Activated CD4-positive, CD25-positive, alpha-beta regulatory T cell treated with anti-CD3 and anti-CD28 coated beads, Interleukin-2, amount 50 U/mL, for 24 hours (primary cell): ENCODE results near the gene OR13G1.
"Not testable (repeated sequence)": the region's sequence is repeated elsewhere in the genome, so short reads cannot be mapped to it uniquely, and the experiment has no call there.

Experiments
- ATAC-seq, 2 donors: fragments of 150-1000 bp; cut with Tn5 transposase; one replicate each; pipeline ENCODE4 v1.10.0; 2021; ENCODE audit warnings: mild to moderate bottlenecking in 1 of 2, moderate library complexity in 1 of 2

OR13G1 gene, protein sequence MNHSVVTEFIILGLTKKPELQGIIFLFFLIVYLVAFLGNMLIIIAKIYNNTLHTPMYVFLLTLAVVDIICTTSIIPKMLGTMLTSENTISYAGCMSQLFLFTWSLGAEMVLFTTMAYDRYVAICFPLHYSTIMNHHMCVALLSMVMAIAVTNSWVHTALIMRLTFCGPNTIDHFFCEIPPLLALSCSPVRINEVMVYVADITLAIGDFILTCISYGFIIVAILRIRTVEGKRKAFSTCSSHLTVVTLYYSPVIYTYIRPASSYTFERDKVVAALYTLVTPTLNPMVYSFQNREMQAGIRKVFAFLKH

DNA sequence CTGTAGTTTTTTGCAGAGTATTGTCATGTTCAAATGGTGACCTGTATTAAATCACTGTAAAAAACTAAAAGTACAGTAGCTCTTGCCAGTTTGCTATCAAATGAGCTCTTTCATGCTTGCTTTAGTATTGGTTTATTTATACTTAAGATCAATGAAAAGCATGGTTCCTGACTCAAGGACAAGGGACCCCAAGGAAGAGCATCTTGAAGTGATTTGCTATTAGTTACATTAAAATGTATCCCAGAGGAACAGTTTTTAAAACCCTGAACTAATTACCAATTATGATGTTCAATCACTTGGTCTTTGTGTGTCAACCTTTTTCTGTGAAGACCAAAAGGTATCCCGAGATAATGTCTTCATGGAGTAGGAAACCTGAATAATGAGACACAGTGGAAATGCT is at the start of gene OR13G1:
Gene OR13G1 (minus strand): TSS at position 101 of the 400 bp plus-strand sequence. CDS start 6,698 bp downstream, outside the sequence.
- no peak for ATAC-seq

- no peak for ATAC-seq
Measured at GRCh38 chr1:247721222-247721621, 41.7 kb upstream of the OR13G1 start.

GRCh38 chr1:247716546-247716945 is 37.0 kb upstream of the OR13G1 start, which contains the start of gene OR6F1:
Gene OR6F1, minus strand, starts transcription at chr1:247716646. Its CDS starts 3,891 bp downstream, at chr1:247712755.
- ATAC-seq, result no peak

- ATAC-seq, result no peak
Measured at GRCh38 chr1:247713753-247714152, 34.2 kb upstream of the OR13G1 start.

- not testable (repeated sequence) for ATAC-seq
Measured at GRCh38 chr1:247710681-247711080, 31.1 kb upstream of the OR13G1 start.

- no peak for ATAC-seq
Measured at GRCh38 chr1:247701338-247701737, 21.8 kb upstream of the OR13G1 start.

GRCh38 chr1:247681288-247681897 is 1.9 kb upstream of the OR13G1 start:
- ATAC-seq, result no peak

DNA sequence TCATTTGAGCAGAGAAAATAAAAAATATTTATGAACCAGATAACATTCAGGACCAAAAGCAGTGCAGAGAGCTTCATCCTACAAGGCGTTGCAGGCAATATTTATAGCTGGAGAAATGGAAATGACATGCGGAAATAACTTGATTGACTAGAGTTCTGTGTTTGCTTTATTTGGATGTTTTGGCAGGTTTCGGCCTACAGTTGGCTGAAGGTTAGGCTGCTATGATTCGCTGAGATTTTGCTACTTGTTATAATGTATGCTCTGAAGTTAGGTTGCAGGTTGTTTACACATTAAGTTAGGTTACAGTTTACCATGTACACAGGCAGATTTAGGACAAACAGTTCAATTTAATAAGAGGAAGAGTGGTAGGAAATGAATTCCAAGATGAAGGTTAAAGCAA is 632 bp upstream of the OR13G1 start:
- no peak for ATAC-seq

- ATAC-seq, result no peak
Measured at GRCh38 chr1:247669225-247669624, 10.3 kb downstream of the OR13G1 start.

GRCh38 chr1:247656221-247656875 is 23.2 kb downstream of the OR13G1 start:
- no peak for ATAC-seq

DNA sequence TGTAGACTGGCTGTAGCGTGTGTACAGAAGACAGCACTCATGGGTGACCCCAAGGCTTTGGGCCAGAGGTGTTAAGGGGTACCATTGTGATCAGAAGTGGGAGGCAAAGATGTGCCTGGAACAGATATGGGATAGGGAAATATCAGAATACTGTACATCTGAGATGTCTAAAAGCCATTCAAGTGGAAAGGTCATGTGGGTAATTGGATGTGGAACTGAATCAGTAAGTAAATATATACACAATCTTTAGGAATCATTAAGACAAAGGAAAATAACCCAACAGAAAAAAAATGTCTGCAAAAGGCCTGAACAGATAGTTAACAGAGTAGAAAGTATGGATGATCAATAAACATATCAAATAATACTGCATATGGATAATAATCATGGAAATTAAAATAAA is 26.5 kb downstream of the OR13G1 start:
- ATAC-seq, result no peak

- ATAC-seq, result no peak
Measured at GRCh38 chr1:247647864-247648263, 31.7 kb downstream of the OR13G1 start.

DNA sequence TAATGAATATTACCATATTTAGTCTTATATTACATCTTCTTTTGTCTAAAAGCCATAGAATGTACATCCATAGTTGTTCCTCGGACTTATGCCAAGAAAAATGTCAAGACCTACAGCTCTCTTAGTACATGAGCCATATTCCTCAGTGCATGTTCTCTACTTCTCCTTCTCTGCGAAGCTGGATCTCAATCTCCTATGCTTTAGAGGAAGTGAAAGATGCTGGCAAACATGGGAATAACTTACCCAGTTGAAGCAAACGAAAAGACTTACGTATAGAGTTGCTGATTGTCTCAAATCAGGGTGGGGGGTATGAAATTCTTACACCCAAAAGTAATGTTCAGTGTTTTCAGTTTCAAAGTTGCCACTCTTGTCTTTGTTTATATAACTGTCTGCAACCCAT is 32.7 kb downstream of the OR13G1 start:
- ATAC-seq, result no peak

GRCh38 chr1:247642742-247643141 is 36.8 kb downstream of the OR13G1 start:
- no peak for ATAC-seq

DNA sequence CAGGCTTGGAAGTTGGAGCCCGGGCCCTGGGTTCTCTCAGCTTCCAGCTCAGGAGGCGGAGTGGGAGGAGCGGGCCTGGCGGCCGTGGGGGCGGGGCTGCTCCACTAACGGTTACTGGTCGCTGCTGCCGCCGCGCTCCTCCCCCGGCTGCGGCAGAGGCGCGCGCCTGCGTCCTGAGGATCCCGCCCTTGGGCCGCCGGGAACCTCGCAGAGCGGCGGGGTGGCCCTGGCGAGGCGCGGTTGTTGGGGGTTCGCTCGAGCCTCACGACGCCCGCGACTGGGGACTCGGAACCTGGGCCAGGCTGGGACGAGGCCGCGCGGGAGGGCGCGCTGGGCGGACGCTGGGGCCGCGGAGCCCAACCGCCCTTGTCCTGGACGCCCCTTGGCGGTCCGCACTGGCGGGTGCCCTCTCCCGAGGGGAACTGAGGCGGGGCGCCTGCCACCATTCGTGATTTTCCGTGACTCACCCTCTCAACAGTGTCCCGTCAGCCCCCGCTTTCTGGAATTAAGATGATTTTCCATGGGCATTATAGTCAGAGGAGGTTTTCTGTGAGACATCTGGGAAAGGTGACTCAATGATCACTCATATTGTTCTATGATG is 40.1 kb downstream of the OR13G1 start:
- no peak for ATAC-seq

DNA sequence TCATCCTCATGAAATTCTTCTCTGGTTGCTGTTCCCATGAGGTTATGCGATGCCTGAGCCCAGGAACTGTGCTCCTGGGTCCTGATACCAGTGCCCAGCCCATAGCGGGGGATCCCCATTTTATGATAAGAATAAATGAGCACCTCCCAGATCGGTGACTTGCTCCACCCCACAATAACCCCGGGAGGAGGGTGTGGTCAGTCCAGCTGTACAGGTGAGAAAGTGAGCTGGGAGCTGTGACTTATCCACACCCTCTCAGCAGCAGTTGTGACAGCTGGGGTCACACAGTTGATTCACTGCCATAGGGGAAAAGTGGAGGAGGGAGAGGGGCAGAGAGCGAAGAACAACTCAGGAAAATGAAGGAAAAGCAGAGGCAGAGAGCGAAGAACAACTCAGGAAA is 40.8 kb downstream of the OR13G1 start:
- ATAC-seq, result no peak

DNA sequence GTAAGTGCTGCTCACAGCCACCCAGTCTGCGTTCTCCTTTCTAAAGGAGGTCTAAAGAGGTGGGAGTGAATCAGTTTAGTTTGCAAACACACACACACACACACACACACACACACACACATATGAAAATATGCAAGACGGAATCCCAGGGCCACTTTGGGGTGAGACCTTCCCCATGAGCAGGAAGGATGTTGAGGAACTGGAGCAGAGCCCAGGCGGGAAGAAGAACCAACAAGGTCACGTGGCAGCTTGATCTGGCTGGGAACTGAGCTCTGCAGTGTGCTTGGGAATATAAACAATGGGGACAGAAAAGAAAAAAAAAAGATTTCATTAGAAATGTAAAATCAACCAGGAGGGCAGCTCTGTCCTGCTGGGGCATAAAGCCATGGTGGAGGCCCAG is 41.5 kb downstream of the OR13G1 start:
- no peak for ATAC-seq

GRCh38 chr1:247627951-247628350 is 51.6 kb downstream of the OR13G1 start:
- ATAC-seq, result no peak
